Measurements from ENCODE around the gene SCAPER. TPM values are rescaled to one million over a fixed set of nuclear protein-coding genes. Genes with fewer than 3 reads are reported as not detected.

Gene SCAPER
- total RNA-seq, 1 experiment from 2014 or later, result 15.3 TPM

GRCh38 chr15:76447728-76448441 is 457.3 kb downstream of the SCAPER start:
- DNase-seq (ENCODE audit: low read depth, low spot score) (no peak), ATAC-seq (no peak)
- POLR2A ChIA-PET, result no interaction called here
- Histone ChIP-seq H3K27me3 (ENCODE audit: control insufficient read depth, insufficient read depth, low read length) (no peaks in the 10 kb centered on the region), H3K9me3 (ENCODE audit: control insufficient read depth, insufficient read depth, low read depth, low read length) (no peaks in the 10 kb centered on the region), H3K27ac (ENCODE audit: low read length) (no peak overlapping the region), H3K36me3 (ENCODE audit: control insufficient read depth, insufficient read depth, low read length) (no peaks in the 10 kb centered on the region), H3K4me3 (ENCODE audit: low read depth in 2 of 2, low read length in 2 of 2) (no peak overlapping the region), H3K4me1 (ENCODE audit: control insufficient read depth, insufficient read depth, low read length) (no peaks in the 10 kb centered on the region)
- TF ChIP-seq SIN3A (IDR thresholded peaks at IDR 0.05; ENCODE audit: borderline replicate concordance, insufficient read depth, low read depth, low read length) (no peak), POLR2AphosphoS5 (IDR thresholded peaks at IDR 0.05; ENCODE audit: low read depth, low read length) (no peak), TCF7L2 (IDR thresholded peaks at IDR 0.05; ENCODE audit: low read depth, low read length) (no peak)
- TF ChIP-seq, protein P1, sequence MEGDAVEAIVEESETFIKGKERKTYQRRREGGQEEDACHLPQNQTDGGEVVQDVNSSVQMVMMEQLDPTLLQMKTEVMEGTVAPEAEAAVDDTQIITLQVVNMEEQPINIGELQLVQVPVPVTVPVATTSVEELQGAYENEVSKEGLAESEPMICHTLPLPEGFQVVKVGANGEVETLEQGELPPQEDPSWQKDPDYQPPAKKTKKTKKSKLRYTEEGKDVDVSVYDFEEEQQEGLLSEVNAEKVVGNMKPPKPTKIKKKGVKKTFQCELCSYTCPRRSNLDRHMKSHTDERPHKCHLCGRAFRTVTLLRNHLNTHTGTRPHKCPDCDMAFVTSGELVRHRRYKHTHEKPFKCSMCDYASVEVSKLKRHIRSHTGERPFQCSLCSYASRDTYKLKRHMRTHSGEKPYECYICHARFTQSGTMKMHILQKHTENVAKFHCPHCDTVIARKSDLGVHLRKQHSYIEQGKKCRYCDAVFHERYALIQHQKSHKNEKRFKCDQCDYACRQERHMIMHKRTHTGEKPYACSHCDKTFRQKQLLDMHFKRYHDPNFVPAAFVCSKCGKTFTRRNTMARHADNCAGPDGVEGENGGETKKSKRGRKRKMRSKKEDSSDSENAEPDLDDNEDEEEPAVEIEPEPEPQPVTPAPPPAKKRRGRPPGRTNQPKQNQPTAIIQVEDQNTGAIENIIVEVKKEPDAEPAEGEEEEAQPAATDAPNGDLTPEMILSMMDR (IDR thresholded peaks at IDR 0.05), result no peak
- TF ChIP-seq, protein P2, sequence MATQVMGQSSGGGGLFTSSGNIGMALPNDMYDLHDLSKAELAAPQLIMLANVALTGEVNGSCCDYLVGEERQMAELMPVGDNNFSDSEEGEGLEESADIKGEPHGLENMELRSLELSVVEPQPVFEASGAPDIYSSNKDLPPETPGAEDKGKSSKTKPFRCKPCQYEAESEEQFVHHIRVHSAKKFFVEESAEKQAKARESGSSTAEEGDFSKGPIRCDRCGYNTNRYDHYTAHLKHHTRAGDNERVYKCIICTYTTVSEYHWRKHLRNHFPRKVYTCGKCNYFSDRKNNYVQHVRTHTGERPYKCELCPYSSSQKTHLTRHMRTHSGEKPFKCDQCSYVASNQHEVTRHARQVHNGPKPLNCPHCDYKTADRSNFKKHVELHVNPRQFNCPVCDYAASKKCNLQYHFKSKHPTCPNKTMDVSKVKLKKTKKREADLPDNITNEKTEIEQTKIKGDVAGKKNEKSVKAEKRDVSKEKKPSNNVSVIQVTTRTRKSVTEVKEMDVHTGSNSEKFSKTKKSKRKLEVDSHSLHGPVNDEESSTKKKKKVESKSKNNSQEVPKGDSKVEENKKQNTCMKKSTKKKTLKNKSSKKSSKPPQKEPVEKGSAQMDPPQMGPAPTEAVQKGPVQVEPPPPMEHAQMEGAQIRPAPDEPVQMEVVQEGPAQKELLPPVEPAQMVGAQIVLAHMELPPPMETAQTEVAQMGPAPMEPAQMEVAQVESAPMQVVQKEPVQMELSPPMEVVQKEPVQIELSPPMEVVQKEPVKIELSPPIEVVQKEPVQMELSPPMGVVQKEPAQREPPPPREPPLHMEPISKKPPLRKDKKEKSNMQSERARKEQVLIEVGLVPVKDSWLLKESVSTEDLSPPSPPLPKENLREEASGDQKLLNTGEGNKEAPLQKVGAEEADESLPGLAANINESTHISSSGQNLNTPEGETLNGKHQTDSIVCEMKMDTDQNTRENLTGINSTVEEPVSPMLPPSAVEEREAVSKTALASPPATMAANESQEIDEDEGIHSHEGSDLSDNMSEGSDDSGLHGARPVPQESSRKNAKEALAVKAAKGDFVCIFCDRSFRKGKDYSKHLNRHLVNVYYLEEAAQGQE (IDR thresholded peaks at IDR 0.05; ENCODE audit: insufficient read depth in 1 of 2, low read depth in 2 of 2, low read length in 1 of 2), result no peak
- intact Hi-C loops (cut with micrococcal nuclease; ENCODE audit: unreplicated experiment) (no loop called here), in situ Hi-C loops (cut with HindIII; ENCODE audit: low pct_unique_long_range_greater_than_20kb, low sequenced_read_pairs) (no loop called here)
- no TSS peak for BruUV-seq (replicated peaks)
- CTCF ChIA-PET, result no interaction called here

DNA sequence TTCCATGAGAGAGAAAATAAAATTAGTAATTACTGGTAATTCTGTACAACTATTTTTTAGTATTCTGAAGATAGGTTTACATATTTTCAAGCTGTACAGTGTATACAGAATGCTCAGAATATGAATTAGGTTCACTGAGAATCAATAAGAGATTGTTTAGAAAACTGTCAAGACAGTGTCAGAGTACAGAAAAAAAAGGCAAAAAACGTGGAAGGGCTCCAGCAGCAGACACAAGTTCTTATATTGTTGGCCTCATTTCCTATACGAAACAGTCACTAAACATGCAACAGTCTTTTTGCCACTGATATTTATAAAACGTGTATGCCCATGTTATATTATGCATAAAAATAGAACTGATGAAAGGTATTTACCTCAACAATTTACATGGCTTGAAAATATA is 464.7 kb downstream of the SCAPER start:
- in situ Hi-C loops (cut with HindIII; ENCODE audit: low pct_unique_long_range_greater_than_20kb, low sequenced_read_pairs), result no loop called here
- Histone ChIP-seq H3K27me3 (ENCODE audit: control insufficient read depth, insufficient read depth, low read length) (no peaks in the 10 kb centered on the region), H3K4me1 (ENCODE audit: control insufficient read depth, insufficient read depth, low read length) (no peaks in the 10 kb centered on the region), H3K4me3 (ENCODE audit: low read depth in 2 of 2, low read length in 2 of 2) (no peak overlapping the region), H3K36me3 (ENCODE audit: control insufficient read depth, insufficient read depth, low read length) (no peaks in the 10 kb centered on the region), H3K9me3 (ENCODE audit: control insufficient read depth, insufficient read depth, low read depth, low read length) (no peaks in the 10 kb centered on the region), H3K27ac (ENCODE audit: low read length) (no peak overlapping the region)
- ATAC-seq (no peak), DNase-seq (ENCODE audit: low read depth, low spot score) (no peak)
- ChIA-PET CTCF (no interaction called here), POLR2A (no interaction called here)
- no TSS peak for BruUV-seq (replicated peaks)
- intact Hi-C loops (cut with micrococcal nuclease; ENCODE audit: unreplicated experiment), result no loop called here
- TF ChIP-seq, protein P2 (IDR thresholded peaks at IDR 0.05; ENCODE audit: insufficient read depth in 1 of 2, low read depth in 2 of 2, low read length in 1 of 2), result no peak
- TF ChIP-seq SIN3A (IDR thresholded peaks at IDR 0.05; ENCODE audit: borderline replicate concordance, insufficient read depth, low read depth, low read length) (no peak), POLR2AphosphoS5 (IDR thresholded peaks at IDR 0.05; ENCODE audit: low read depth, low read length) (no peak), TCF7L2 (IDR thresholded peaks at IDR 0.05; ENCODE audit: low read depth, low read length) (no peak)
- TF ChIP-seq, protein P1 (IDR thresholded peaks at IDR 0.05), result no peak
